SU-DHL-6 (cell line): Measurements from ENCODE around the gene MYL4.
"Not testable (repeated sequence)": the region's sequence is repeated elsewhere in the genome, so short reads cannot be mapped to it uniquely, and the experiment has no call there.

Experiments
- H2AFZ ChIP-seq: fragments of 200-600 bp; sonication (generic); 2 replicates; pipeline ENCODE4 v1.6.1; 2014; ENCODE audit warnings: low read depth, mild to moderate bottlenecking, moderate library complexity, mixed read lengths, antibody characterized with exemption, low read length; ENCODE audit not compliant: severe bottlenecking
- H3F3A ChIP-seq: fragments of 200-600 bp; shearing (Covaris generic); 2 replicates; pipeline ENCODE4 v1.6.0; 2016; ENCODE audit warnings: antibody characterized with exemption, mild to moderate bottlenecking; ENCODE audit not compliant: insufficient read depth
- H3K27ac ChIP-seq: fragments of 200-600 bp; sonication (generic); 2 replicates; pipeline ENCODE4 v1.5.1; 2016; ENCODE audit warnings: low read depth, mild to moderate bottlenecking, low read length, moderate library complexity, mixed read lengths
- H3K27me3 ChIP-seq: fragments of 200-600 bp; sonication (generic), shearing (Covaris generic); 2 replicates; pipeline ENCODE4 v1.6.0; 2014; ENCODE audit warnings: mild to moderate bottlenecking, low read length
- H3K36me3 ChIP-seq: fragments of 200-600 bp; sonication (generic); 2 replicates; pipeline ENCODE4 v1.6.1; 2014; ENCODE audit warnings: mild to moderate bottlenecking, low read length, mixed read lengths
- H3K4me2 ChIP-seq: fragments of 300-600, 200-600 bp; shearing (Covaris generic), sonication (generic); 2 replicates; pipeline ENCODE4 v1.6.0; 2014; ENCODE audit warnings: low read length, low read depth, mild to moderate bottlenecking; ENCODE audit not compliant: poor library complexity, severe bottlenecking
- H3K4me3 ChIP-seq: fragments of 200-600 bp; sonication (generic); 2 replicates; pipeline ENCODE4 v1.5.1; 2014; ENCODE audit warnings: antibody characterized with exemption, low read length, mild to moderate bottlenecking, mixed read lengths; ENCODE audit not compliant: insufficient read depth, poor library complexity, severe bottlenecking
- H3K79me2 ChIP-seq: fragments of 200-600 bp; sonication (generic); 2 replicates; pipeline ENCODE4 v1.6.1; 2014; ENCODE audit warnings: mild to moderate bottlenecking, low read length, moderate library complexity; ENCODE audit not compliant: insufficient read depth
- H3K9ac ChIP-seq: fragments of 200-600 bp; sonication (generic); 2 replicates; pipeline ENCODE4 v1.7.0; 2014; ENCODE audit warnings: mild to moderate bottlenecking, low read length
- H3K9me2 ChIP-seq: fragments of 200-600 bp; sonication (generic); replicated peaks from 2 replicates; pipeline ENCODE4 v1.6.1; 2014; ENCODE audit warnings: low read length; ENCODE audit not compliant: insufficient read depth
- H3K9me3 ChIP-seq: fragments of 200-600 bp; sonication (generic); 2 replicates; pipeline ENCODE4 v1.6.1; 2014; ENCODE audit warnings: low read length, mixed read lengths; ENCODE audit not compliant: insufficient read depth
- H4K20me1 ChIP-seq: fragments of 200-600 bp; sonication (generic); 2 replicates; pipeline ENCODE4 v1.6.1; 2014; ENCODE audit warnings: low read depth, mild to moderate bottlenecking, antibody characterized with exemption, low read length, moderate library complexity, mixed read lengths
- EZH2phosphoT487 ChIP-seq: fragments of 200-600 bp; sonication (generic), shearing (Covaris generic); conservative IDR thresholded peaks from 2 replicates; pipeline ENCODE4 v1.6.1; 2018; ENCODE audit warnings: mild to moderate bottlenecking, antibody characterized with exemption, low read length, moderate library complexity, mixed read lengths
- TF ChIP-seq, protein P1 (sequence below): fragments of 200-600 bp; sonication (generic); IDR thresholded peaks from one replicate; pipeline ENCODE4 v1.5.1; 2017; ENCODE audit warnings: antibody characterized with exemption, mild to moderate bottlenecking, low read length, moderate library complexity; ENCODE audit not compliant: insufficient read depth, poor library complexity, severe bottlenecking

The MYL4 gene

DNA sequence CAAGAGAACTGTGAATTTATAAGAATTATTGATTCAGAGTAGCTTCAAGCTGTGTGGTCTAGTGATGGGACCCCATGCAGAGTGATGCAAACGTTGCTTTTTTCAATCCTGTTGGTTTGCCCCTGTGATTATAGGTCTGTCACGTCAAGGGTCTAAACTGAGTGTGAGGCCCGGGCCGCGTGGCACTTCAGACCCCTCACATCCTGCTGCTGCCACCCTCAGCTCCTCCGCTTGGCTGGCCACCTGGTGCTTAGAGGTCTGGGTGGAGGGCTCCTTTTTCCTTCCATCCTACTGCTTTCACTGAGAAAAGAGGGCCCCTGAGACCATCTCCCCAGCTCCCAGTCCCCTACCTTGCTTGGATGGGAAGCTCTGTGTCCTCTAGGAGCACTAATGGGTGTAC is 12.0 kb downstream of the MYL4 start:
- Histone ChIP-seq H3K4me3 (no peak overlapping the region), H3K27me3 (no peaks in the 10 kb centered on the region), H3K4me2 (no peak overlapping the region), H3F3A (no peaks in the 10 kb centered on the region), H3K9me3 (no peaks in the 10 kb centered on the region), H3K27ac (no peak overlapping the region), H3K36me3 (no peaks in the 10 kb centered on the region), H3K79me2 (no peaks in the 10 kb centered on the region), H3K9me2 (no peaks in the 10 kb centered on the region), H2AFZ (no peak overlapping the region), H3K9ac (no peak overlapping the region), H4K20me1 (no peaks in the 10 kb centered on the region)
- no peak for TF ChIP-seq EZH2phosphoT487
- TF ChIP-seq, protein P1, sequence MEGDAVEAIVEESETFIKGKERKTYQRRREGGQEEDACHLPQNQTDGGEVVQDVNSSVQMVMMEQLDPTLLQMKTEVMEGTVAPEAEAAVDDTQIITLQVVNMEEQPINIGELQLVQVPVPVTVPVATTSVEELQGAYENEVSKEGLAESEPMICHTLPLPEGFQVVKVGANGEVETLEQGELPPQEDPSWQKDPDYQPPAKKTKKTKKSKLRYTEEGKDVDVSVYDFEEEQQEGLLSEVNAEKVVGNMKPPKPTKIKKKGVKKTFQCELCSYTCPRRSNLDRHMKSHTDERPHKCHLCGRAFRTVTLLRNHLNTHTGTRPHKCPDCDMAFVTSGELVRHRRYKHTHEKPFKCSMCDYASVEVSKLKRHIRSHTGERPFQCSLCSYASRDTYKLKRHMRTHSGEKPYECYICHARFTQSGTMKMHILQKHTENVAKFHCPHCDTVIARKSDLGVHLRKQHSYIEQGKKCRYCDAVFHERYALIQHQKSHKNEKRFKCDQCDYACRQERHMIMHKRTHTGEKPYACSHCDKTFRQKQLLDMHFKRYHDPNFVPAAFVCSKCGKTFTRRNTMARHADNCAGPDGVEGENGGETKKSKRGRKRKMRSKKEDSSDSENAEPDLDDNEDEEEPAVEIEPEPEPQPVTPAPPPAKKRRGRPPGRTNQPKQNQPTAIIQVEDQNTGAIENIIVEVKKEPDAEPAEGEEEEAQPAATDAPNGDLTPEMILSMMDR, result no peak

- no peak overlapping the region for H3K27ac ChIP-seq
- H4K20me1 ChIP-seq, result no peaks in the 10 kb centered on the region
- no peaks in the 10 kb centered on the region for H3K9me2 ChIP-seq
Observed at GRCh38 chr17:47222047-47222446, 12.9 kb downstream of the MYL4 start.

DNA sequence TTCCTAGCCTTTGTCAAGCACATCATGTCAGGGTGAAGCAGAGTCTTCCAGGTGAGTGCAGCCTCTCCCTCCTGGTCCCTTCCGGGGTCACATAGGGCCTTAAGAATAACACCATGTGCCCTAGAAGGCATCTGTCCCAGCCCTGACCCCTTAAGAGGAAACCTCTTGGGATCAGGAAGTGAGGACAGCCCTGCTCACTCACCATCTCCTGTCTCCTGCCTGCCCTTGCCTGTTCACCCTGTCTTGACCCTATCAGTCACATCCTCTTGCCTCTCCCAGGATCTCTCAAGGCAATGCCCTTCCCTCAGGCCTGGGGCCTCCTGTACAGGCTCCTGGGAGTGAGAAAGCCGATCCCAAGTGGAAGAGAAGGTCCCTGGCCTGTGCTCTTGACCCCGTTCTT is 13.9 kb downstream of the MYL4 start:
- Histone ChIP-seq H3K9me2 (no peaks in the 10 kb centered on the region), H3K9me3 (no peaks in the 10 kb centered on the region), H3K4me3 (no peak overlapping the region), H3K79me2 (no peaks in the 10 kb centered on the region), H3K27ac (no peak overlapping the region), H2AFZ (no peak overlapping the region), H3K27me3 (no peaks in the 10 kb centered on the region), H3K4me2 (no peak overlapping the region), H4K20me1 (no peaks in the 10 kb centered on the region), H3K9ac (no peak overlapping the region), H3F3A (no peaks in the 10 kb centered on the region), H3K36me3 (no peaks in the 10 kb centered on the region)
- TF ChIP-seq, protein P1, result no peak
- TF ChIP-seq EZH2phosphoT487, result no peak

More at GRCh38 chr17:47222047-47222446, 12.9 kb downstream of the MYL4 start:
- Histone ChIP-seq H3K27me3 (no peaks in the 10 kb centered on the region), H3K36me3 (no peaks in the 10 kb centered on the region), H2AFZ (no peak overlapping the region), H3K9me3 (no peaks in the 10 kb centered on the region), H3K4me2 (no peak overlapping the region), H3K79me2 (no peaks in the 10 kb centered on the region), H3K9ac (no peak overlapping the region), H3K4me3 (no peak overlapping the region), H3F3A (no peaks in the 10 kb centered on the region)
- TF ChIP-seq, protein P1, result no peak
- no peak for TF ChIP-seq EZH2phosphoT487

DNA sequence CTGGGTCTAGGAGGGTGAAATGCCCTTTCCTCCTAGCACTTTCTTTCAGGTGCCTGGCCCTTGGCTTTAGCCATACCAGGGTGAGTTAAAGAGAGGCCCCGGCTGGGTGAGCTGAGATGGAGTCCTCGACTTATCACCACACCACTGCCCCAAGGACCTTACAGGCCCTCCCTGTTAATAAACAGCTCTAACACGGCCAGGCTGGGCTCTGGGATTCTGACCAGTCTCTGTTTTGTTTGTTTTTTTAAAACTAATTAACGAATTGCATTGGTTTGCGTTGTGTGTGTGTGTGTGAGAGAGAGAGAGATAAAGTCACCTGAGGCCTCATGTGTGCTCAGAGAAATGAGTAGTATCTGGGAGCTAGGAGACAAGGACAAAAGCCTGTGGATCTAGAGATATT is 14.3 kb downstream of the MYL4 start:
- H3K36me3 ChIP-seq, result no peaks in the 10 kb centered on the region
- H3K4me2 ChIP-seq, result no peak overlapping the region
- H3K27me3 ChIP-seq, result no peaks in the 10 kb centered on the region
- H3K9ac ChIP-seq, result no peak overlapping the region
- H4K20me1 ChIP-seq, result no peaks in the 10 kb centered on the region
- no peak overlapping the region for H2AFZ ChIP-seq
- H3F3A ChIP-seq, result no peaks in the 10 kb centered on the region
- H3K4me3 ChIP-seq, result no peak overlapping the region
- H3K27ac ChIP-seq, result no peak overlapping the region
- TF ChIP-seq, protein P1, result no peak
- TF ChIP-seq EZH2phosphoT487, result no peak
- no peaks in the 10 kb centered on the region for H3K9me2 ChIP-seq
- no peaks in the 10 kb centered on the region for H3K9me3 ChIP-seq
- no peaks in the 10 kb centered on the region for H3K79me2 ChIP-seq

GRCh38 chr17:47224077-47224476 is 14.9 kb downstream of the MYL4 start:
- H4K20me1 ChIP-seq, H3K79me2 ChIP-seq, H3F3A ChIP-seq, H3K27me3 ChIP-seq, H3K4me2 ChIP-seq, H3K27ac ChIP-seq, H3K9ac ChIP-seq, H3K36me3 ChIP-seq, H2AFZ ChIP-seq, H3K4me3 ChIP-seq, H3K9me3 ChIP-seq, H3K9me2 ChIP-seq: not testable (repeated sequence)
